ENCODE data around the gene STK4. TPM values are rescaled to one million over a fixed set of nuclear protein-coding genes. Genes with fewer than 3 reads are reported as not detected.

STK4 gene
- total RNA-seq, 1 donor from 2014 or later = 53.3 TPM

GRCh38 chr20:44954211-44954610 lies 12.1 kb upstream of the STK4 start:
- peak; percentile 39 for DNase-seq (ENCODE audit: low spot score)

- peak; percentile 37 for DNase-seq (ENCODE audit: low spot score)
These were observed 11.0 kb upstream of the STK4 start for GRCh38 chr20:44955270-44955669.

- peak; percentile 58 for DNase-seq (ENCODE audit: low spot score)
These were observed 9.9 kb upstream of the STK4 start for GRCh38 chr20:44956410-44956809.

GRCh38 chr20:44958276-44958675 lies 8.0 kb upstream of the STK4 start:
- DNase-seq (ENCODE audit: low spot score) = peak; percentile 8

GRCh38 chr20:44959082-44959637 lies 7.2 kb upstream of the STK4 start:
- no peak for DNase-seq (ENCODE audit: low spot score)

GRCh38 chr20:44959638-44960102 lies 6.6 kb upstream of the STK4 start:
- DNase-seq (ENCODE audit: low spot score) = no peak

GRCh38 chr20:44960103-44960852 lies 6.0 kb upstream of the STK4 start, which contains the start of gene TOMM34:
Gene TOMM34, minus strand, starts transcription at chr20:44960397. Its CDS starts 64 bp downstream, at chr20:44960333.
- DNase-seq (ENCODE audit: low spot score) = peak; percentile 95

GRCh38 chr20:44961011-44961869 lies 5.1 kb upstream of the STK4 start:
- no peak for DNase-seq (ENCODE audit: low spot score)

- DNase-seq (ENCODE audit: low spot score) = no peak
These were observed 4.4 kb upstream of the STK4 start for GRCh38 chr20:44961870-44962267.

GRCh38 chr20:44962483-44962882 lies 3.8 kb upstream of the STK4 start:
- no peak for DNase-seq (ENCODE audit: low spot score)

GRCh38 chr20:44963325-44964215 lies 2.7 kb upstream of the STK4 start:
- DNase-seq (ENCODE audit: low spot score) = no peak

- DNase-seq (ENCODE audit: low spot score) = no peak
These were observed 672 bp upstream of the STK4 start for GRCh38 chr20:44965651-44966029.

GRCh38 chr20:44967207-44967807 lies 995 bp downstream of the STK4 start:
- no peak for DNase-seq (ENCODE audit: low spot score)

- no peak for DNase-seq (ENCODE audit: low spot score)
These were observed 3.1 kb downstream of the STK4 start for GRCh38 chr20:44969300-44969894.

GRCh38 chr20:44970243-44970757 lies 4.0 kb downstream of the STK4 start:
- no peak for DNase-seq (ENCODE audit: low spot score)

- no peak for DNase-seq (ENCODE audit: low spot score)
These were observed 6.7 kb downstream of the STK4 start for GRCh38 chr20:44973053-44973452.

GRCh38 chr20:44976698-44977097 lies 10.4 kb downstream of the STK4 start:
- DNase-seq (ENCODE audit: low spot score) = no peak

- DNase-seq (ENCODE audit: low spot score) = no peak
These were observed 12.8 kb downstream of the STK4 start for GRCh38 chr20:44979090-44979621.

GRCh38 chr20:44981736-44982406 lies 15.6 kb downstream of the STK4 start:
- DNase-seq (ENCODE audit: low spot score) = no peak
